HG02981 (cell line): Measurements from ENCODE around the gene FAM83B.
"Not testable (repeated sequence)": the region's sequence is repeated elsewhere in the genome, so short reads cannot be mapped to it uniquely, and the experiment has no call there.

Experiments used
- ATAC-seq: cut with Tn5 transposase; IDR thresholded peaks from one replicate; pipeline ENCODE4 v1.9.1; 2021; ENCODE audit warnings: mild to moderate bottlenecking, moderate library complexity; ENCODE audit not compliant: unreplicated experiment

FAM83B gene

GRCh38 chr6:54856129-54856528, 9.6 kb downstream of the FAM83B start:
- ATAC-seq: no peak

GRCh38 chr6:54860132-54860531, 13.6 kb downstream of the FAM83B start:
- no peak for ATAC-seq

- ATAC-seq: no peak
Observed at GRCh38 chr6:54860739-54861138, 14.2 kb downstream of the FAM83B start.

GRCh38 chr6:54861905-54862616, 15.5 kb downstream of the FAM83B start:
- ATAC-seq: no peak

- ATAC-seq: no peak
Observed at GRCh38 chr6:54864272-54864671, 17.7 kb downstream of the FAM83B start.

- no peak for ATAC-seq
Observed at GRCh38 chr6:54865091-54865631, 18.6 kb downstream of the FAM83B start.

GRCh38 chr6:54868556-54868955, 22.0 kb downstream of the FAM83B start:
- ATAC-seq: no peak

GRCh38 chr6:54873599-54873998, 27.0 kb downstream of the FAM83B start:
- ATAC-seq: no peak

GRCh38 chr6:54874349-54875048, 27.9 kb downstream of the FAM83B start:
- no peak for ATAC-seq

GRCh38 chr6:54875539-54875938, 29.0 kb downstream of the FAM83B start:
- no peak for ATAC-seq

GRCh38 chr6:54876365-54876764, 29.8 kb downstream of the FAM83B start:
- no peak for ATAC-seq

GRCh38 chr6:54876871-54877270, 30.3 kb downstream of the FAM83B start:
- ATAC-seq: no peak

GRCh38 chr6:54877713-54878317, 31.2 kb downstream of the FAM83B start:
- peak; percentile 60 for ATAC-seq

- no peak for ATAC-seq
Observed at GRCh38 chr6:54878718-54879117, 32.1 kb downstream of the FAM83B start.

- ATAC-seq: no peak
Observed at GRCh38 chr6:54879188-54879985, 32.8 kb downstream of the FAM83B start.

GRCh38 chr6:54881067-54881730, 34.6 kb downstream of the FAM83B start:
- no peak for ATAC-seq

- not testable (repeated sequence) for ATAC-seq
Observed at GRCh38 chr6:54881891-54882290, 35.3 kb downstream of the FAM83B start.

- ATAC-seq: no peak
Observed at GRCh38 chr6:54886932-54887584, 40.5 kb downstream of the FAM83B start.

GRCh38 chr6:54891536-54891935, 45.0 kb downstream of the FAM83B start:
- no peak for ATAC-seq

GRCh38 chr6:54892831-54893230, 46.3 kb downstream of the FAM83B start:
- ATAC-seq: no peak
